Sigmoid colon (tissue), 7 donors: ENCODE data around the gene SLC31A1. TPM values are rescaled to one million over a fixed set of nuclear protein-coding genes. Genes with fewer than 3 reads are reported as not detected.

Experiments
- DNase-seq: peaks from one replicate; pipeline ENCODE4 v3.0.0-alpha.2; 2019
- H3K27ac ChIP-seq, 4 donors: fragments of 200-600 bp; sonication (generic); one replicate each; pipeline ENCODE4 v1.5.1; 2016 to 2019; ENCODE audit warnings: mild to moderate bottlenecking in 1 of 4
- H3K27me3 ChIP-seq, 3 donors: fragments of 200-600 bp; sonication (generic); one replicate each; pipeline ENCODE4 v1.5.1; 2019; ENCODE audit warnings: mild to moderate bottlenecking in 1 of 3
- H3K36me3 ChIP-seq, 4 donors: fragments of 200-600 bp; sonication (generic); one replicate each; pipeline ENCODE4 v1.5.1; 2016 to 2019
- H3K4me1 ChIP-seq, 4 donors: fragments of 200-600 bp; sonication (generic); one replicate each; pipeline ENCODE4 v1.5.1; 2017 to 2019
- H3K4me3 ChIP-seq, 4 donors: fragments of 200-600 bp; sonication (generic); one replicate each; pipeline ENCODE4 v1.5.1; 2017 to 2019; ENCODE audit warnings: mild to moderate bottlenecking in 2 of 4, moderate library complexity in 1 of 4
- H3K9me3 ChIP-seq, 4 donors: fragments of 200-600 bp in 3 of 4; sonication (generic) in 3 of 4; one replicate each; pipeline versions ENCODE4 v1.5.1 to v1.6.1; 2013 to 2019
- CTCF ChIP-seq, 4 experiments: fragments of 450-650 bp in 3 of 4; fragments of 200-600 bp in 1 of 4; IDR thresholded peaks; one replicate each; pipeline ENCODE4 v1.5.1; 2016 to 2019; ENCODE audit warnings: antibody characterized with exemption in 4 of 4, mild to moderate bottlenecking in 3 of 4, moderate library complexity in 2 of 4
- EP300 ChIP-seq, 4 donors: sonication (generic); formaldehyde crosslinking; IDR thresholded peaks; one replicate each; pipeline ENCODE4 v1.6.1; 2017; ENCODE audit warnings: antibody characterized with exemption in 4 of 4
- POLR2A ChIP-seq, 2 donors: fragments of 450-650 bp; IDR thresholded peaks; one replicate each; pipeline ENCODE4 v1.6.1; 2016; ENCODE audit warnings: antibody characterized with exemption in 2 of 2, mild to moderate bottlenecking in 2 of 2, moderate library complexity in 2 of 2
- POLR2AphosphoS5 ChIP-seq, 4 donors: sonication (generic); formaldehyde crosslinking; IDR thresholded peaks; one replicate each; pipeline ENCODE4 v1.6.1; 2017; ENCODE audit warnings: antibody characterized with exemption in 4 of 4
- WGBS, 2 donors: extraction: QIAGEN DNeasy Blood & Tissue Kit; methylation state at CpG; one replicate each; pipeline ENCODE4 v1.1.7; 2013; 5-methylcytosine and 5-hydroxymethylcytosine counted together
- intact Hi-C: fragments of 100-400 bp; cut with DNase I; formaldehyde crosslinking; loops from one replicate; pipeline ENCODE4 v1.15.1; 2023
- polyA plus RNA-seq, 3 donors: library from polyadenylated mRNA; stranded (reverse); fragments of 200-250 nt; gene quantifications; one replicate each; pipeline ENCODE4 v1.2.3, GENCODE V29; 2013
- total RNA-seq, 4 donors: library from RNA; depleted of rRNA; stranded (reverse); fragments of >200 nt; gene quantifications; one replicate each; pipeline ENCODE4 v1.1.0, GENCODE V29; 2016
- donor health status: healthy with polysubstance abuse.
- donor health status: Bipolar disorder and iron deficiency.
- donor health status: healthy.

Gene SLC31A1
- total RNA-seq (1 to 10 TPM; 7.1 to 9.6 (median 8.6) TPM), polyA plus RNA-seq (10 to 100 TPM in 2 of 3 donors, 1 to 10 TPM in 1; 4.2 to 28.0 (median 12.0) TPM)

GRCh38 chr9:113221003-113221799 is at the start of gene SLC31A1, which contains the start of gene FKBP15:
Gene SLC31A1, plus strand, starts transcription at chr9:113221544. Its CDS starts 34,605 bp downstream, at chr9:113256149.
Gene FKBP15, minus strand, starts transcription at chr9:113221277. Its CDS starts 34 bp downstream, at chr9:113221243.
- 0% methylated on average over 65 of the region's 65 CpGs for WGBS, 2 donors
- Histone ChIP-seq H3K27me3 (no peaks in the 10 kb centered on the region), H3K9me3 (no peaks in the 10 kb centered on the region), H3K36me3 (no peaks in the 10 kb centered on the region), H3K4me3 (peak within 1 kb of the TSS; percentile 61 to 76 (median 66)), H3K27ac (peak within 1 kb of the TSS; percentile 81 to 89 (median 87)), H3K4me1 (peaks cover 0 to 46% (median 28%) of the 10 kb centered on the region in 4 donors)
- intact Hi-C loops, result loop anchor here (1.0 to 5.0 kb wide), 3 partner anchors 54 to 191 kb away; partner anchors contain the start of genes C9orf43, CDC26, POLE3 and PRPF4
- peak; percentile 99 for DNase-seq
- no peak for TF ChIP-seq CTCF (IDR thresholded peaks at IDR 0.05)
- peak; percentile 62 to 95 (median 76) for TF ChIP-seq POLR2AphosphoS5 (IDR thresholded peaks at IDR 0.05)
- peak; percentile 42 to 68 for TF ChIP-seq POLR2A (IDR thresholded peaks at IDR 0.05)
- TF ChIP-seq EP300 (IDR thresholded peaks at IDR 0.05), result peak in 1 of 4 donors; percentile 53

GRCh38 chr9:113173341-113173740 is 48.0 kb upstream of the SLC31A1 start:
- no peaks in the 10 kb centered on the region for H3K4me1 ChIP-seq
- H3K4me3 ChIP-seq, result no peak overlapping the region
- DNase-seq, result no peak
- TF ChIP-seq EP300 (IDR thresholded peaks at IDR 0.05) (no peak), POLR2A (IDR thresholded peaks at IDR 0.05) (no peak), CTCF (IDR thresholded peaks at IDR 0.05) (no peak), POLR2AphosphoS5 (IDR thresholded peaks at IDR 0.05) (no peak)
- 99% methylated on average over 3 of the region's 3 CpGs for WGBS, 2 donors
- intact Hi-C loops, result no loop called here
- peaks cover 63 to 96% (median 72%) of the 10 kb centered on the region in 4 donors for H3K36me3 ChIP-seq
- H3K27me3 ChIP-seq, result no peaks in the 10 kb centered on the region
- no peak overlapping the region for H3K27ac ChIP-seq
- H3K9me3 ChIP-seq, result no peaks in the 10 kb centered on the region

GRCh38 chr9:113176803-113177202 is 44.5 kb upstream of the SLC31A1 start:
- H3K4me1 ChIP-seq, result no peaks in the 10 kb centered on the region
- no peaks in the 10 kb centered on the region for H3K9me3 ChIP-seq
- intact Hi-C loops, result no loop called here
- peaks cover 34 to 96% (median 53%) of the 10 kb centered on the region in 4 donors for H3K36me3 ChIP-seq
- H3K27ac ChIP-seq, result no peak overlapping the region
- no peaks in the 10 kb centered on the region for H3K27me3 ChIP-seq
- WGBS, 2 donors, result 93 to 95% methylated on average over 6 of the region's 6 CpGs
- TF ChIP-seq CTCF (IDR thresholded peaks at IDR 0.05) (no peak), POLR2AphosphoS5 (IDR thresholded peaks at IDR 0.05) (no peak)
- no peak for DNase-seq
- no peak overlapping the region for H3K4me3 ChIP-seq

GRCh38 chr9:113177251-113177650 is 44.1 kb upstream of the SLC31A1 start:
- no peak for TF ChIP-seq POLR2AphosphoS5 (IDR thresholded peaks at IDR 0.05)
- no peak for TF ChIP-seq POLR2A (IDR thresholded peaks at IDR 0.05)
- TF ChIP-seq EP300 (IDR thresholded peaks at IDR 0.05), result no peak
- no peak for TF ChIP-seq CTCF (IDR thresholded peaks at IDR 0.05)
- H3K9me3 ChIP-seq, result no peaks in the 10 kb centered on the region
- H3K27ac ChIP-seq, result no peak overlapping the region
- H3K4me3 ChIP-seq, result no peak overlapping the region
- WGBS, 2 donors, result 96 to 98% methylated on average over 2 of the region's 2 CpGs
- H3K36me3 ChIP-seq, result peaks cover 36 to 96% (median 55%) of the 10 kb centered on the region in 4 donors
- intact Hi-C loops, result no loop called here
- no peak for DNase-seq
- no peaks in the 10 kb centered on the region for H3K4me1 ChIP-seq
- H3K27me3 ChIP-seq, result no peaks in the 10 kb centered on the region
